GM23248 (cell line): ENCODE measurements around the gene RNU2-1. TPM values are rescaled to one million over a fixed set of nuclear protein-coding genes. Genes with fewer than 3 reads are reported as not detected.
"Not testable (repeated sequence)": the region's sequence is repeated elsewhere in the genome, so short reads cannot be mapped to it uniquely, and the experiment has no call there.

ENCODE experiments used
- DNase-seq: peaks from one replicate; pipeline ENCODE4 v3.0.0-alpha.2; 2015
- H2AFZ ChIP-seq: fragments of 200-600 bp; sonication (generic); 2 replicates; pipeline ENCODE4 v1.6.1; 2016; ENCODE audit warnings: antibody characterized with exemption
- H3F3A ChIP-seq: fragments of 200-600 bp; sonication (generic); 2 replicates; pipeline ENCODE4 v1.6.1; 2016; ENCODE audit warnings: mild to moderate bottlenecking, antibody characterized with exemption, mixed run types; ENCODE audit not compliant: insufficient read depth
- H3K27ac ChIP-seq: fragments of 200-600 bp; sonication (generic); 2 replicates; pipeline ENCODE4 v1.5.1; 2016; ENCODE audit warnings: mild to moderate bottlenecking
- H3K27me3 ChIP-seq: fragments of 200-600 bp; sonication (generic); replicated peaks from 2 replicates; pipeline ENCODE4 v1.6.1; 2016; ENCODE audit warnings: mild to moderate bottlenecking; ENCODE audit not compliant: insufficient read depth
- H3K36me3 ChIP-seq: fragments of 200-600 bp; sonication (generic); 2 replicates; pipeline ENCODE4 v1.6.1; 2016; ENCODE audit warnings: low read depth, mild to moderate bottlenecking
- H3K4me1 ChIP-seq: fragments of 200-600 bp; sonication (generic); 2 replicates; pipeline ENCODE4 v1.6.1; 2016; ENCODE audit warnings: mild to moderate bottlenecking; ENCODE audit not compliant: insufficient read depth
- H3K4me2 ChIP-seq: fragments of 200-600 bp; sonication (generic); one replicate; pipeline ENCODE4 v1.6.1; 2016; ENCODE audit warnings: mild to moderate bottlenecking; ENCODE audit not compliant: unreplicated experiment
- H3K4me3 ChIP-seq: fragments of 200-600 bp; sonication (generic); 2 replicates; pipeline ENCODE4 v1.5.1; 2016; ENCODE audit warnings: mild to moderate bottlenecking
- H3K79me2 ChIP-seq: fragments of 200-600 bp; sonication (generic); 2 replicates; pipeline ENCODE4 v1.6.1; 2016; ENCODE audit warnings: mild to moderate bottlenecking; ENCODE audit not compliant: insufficient read depth
- H3K9ac ChIP-seq: fragments of 200-600 bp; sonication (generic); 2 replicates; pipeline ENCODE4 v1.6.1; 2016; ENCODE audit warnings: mild to moderate bottlenecking
- H3K9me2 ChIP-seq: fragments of 200-600 bp; sonication (generic); 2 replicates; pipeline ENCODE4 v1.6.1; 2016; ENCODE audit warnings: mixed run types, mild to moderate bottlenecking, moderate library complexity; ENCODE audit not compliant: insufficient read depth
- H3K9me3 ChIP-seq: fragments of 200-600 bp; sonication (generic); one replicate; pipeline ENCODE4 v1.6.1; 2017; ENCODE audit warnings: low read depth
- H4K20me1 ChIP-seq: fragments of 200-600 bp; sonication (generic); 2 replicates; pipeline ENCODE4 v1.6.0; 2016; ENCODE audit not compliant: insufficient read depth
- WGBS, 2 experiments: methylation state at CpG; one replicate each; pipeline ENCODE4 v1.1.6; 2015 to 2017; ENCODE audit warnings: low lambda C conversion rate in 2 of 2, low coverage in 1 of 2; ENCODE audit errors: missing lambda C conversion rate in 2 of 2; 5-methylcytosine and 5-hydroxymethylcytosine counted together
- in situ Hi-C: fragments of 300-500 bp; cut with MboI; formaldehyde crosslinking; loops from 2 replicates; pipeline ENCODE4 v1.15.0; 2020
- polyA plus RNA-seq: library from polyadenylated mRNA; unstranded; fragments of >200 nt; fragmentation: Nextera tagmentation; extraction: Ambion mirVana; gene quantifications from 2 replicates; pipeline ENCODE4 v1.2.1, GENCODE V29; 2016
- total RNA-seq: library from RNA; depleted of rRNA; stranded (reverse); fragments of >200 nt; shearing (Covaris generic); gene quantifications from 2 replicates; pipeline ENCODE4 v1.2.3, GENCODE V29; 2014

The RNU2-1 gene
- total and polyA plus RNA-seq, 2 experiments from 2014 or later: 5.0 TPM; not detected in 1

DNA sequence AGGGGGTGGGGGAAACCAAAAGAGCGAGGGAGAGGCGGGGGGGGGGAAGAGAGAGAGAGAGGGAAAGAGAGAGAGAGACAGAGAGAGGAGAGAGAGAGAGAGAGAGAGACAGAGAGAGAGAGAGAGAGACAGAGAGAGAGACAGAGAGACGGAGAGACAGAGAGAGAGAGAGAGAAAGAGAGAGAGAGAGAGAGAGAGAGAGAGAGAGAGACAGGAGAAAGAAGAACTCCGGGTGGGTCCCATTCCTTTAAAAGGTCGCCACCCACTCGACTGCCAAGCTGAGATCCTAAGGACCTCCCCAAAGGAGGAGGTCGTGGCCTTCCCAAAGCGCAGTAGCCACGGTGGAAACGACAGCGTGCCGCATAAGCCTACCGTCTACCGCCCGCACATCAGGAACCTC, 514 bp downstream of the RNU2-1 start:
- H3K9me2 ChIP-seq, H3K79me2 ChIP-seq, H3K36me3 ChIP-seq, in situ Hi-C loops, H4K20me1 ChIP-seq, H2AFZ ChIP-seq, H3K9me3 ChIP-seq, H3K4me2 ChIP-seq, H3K27ac ChIP-seq, H3K27me3 ChIP-seq, DNase-seq, H3K4me3 ChIP-seq, H3K9ac ChIP-seq, H3F3A ChIP-seq, H3K4me1 ChIP-seq: not testable (repeated sequence)
- 2 to 21% methylated on average over 4 to 5 of the region's 15 CpGs for WGBS, 2 experiments

- H3K4me1 ChIP-seq, H3K79me2 ChIP-seq, H3K9me2 ChIP-seq, H3F3A ChIP-seq, in situ Hi-C loops, H4K20me1 ChIP-seq, H3K27me3 ChIP-seq, H3K9me3 ChIP-seq, H3K36me3 ChIP-seq: not testable (repeated sequence)
- H2AFZ ChIP-seq: 0 out of 2 replicates have a peak overlapping the region, but pooled peaks have one; percentile 1
- H3K9ac ChIP-seq: peak overlapping the region; percentile 17
- peak; percentile 40 for DNase-seq
- H3K27ac ChIP-seq: peak overlapping the region; percentile 18
- 72 to 75% methylated on average over 19 to 22 of the region's 24 CpGs for WGBS, 2 experiments
- peak overlapping the region; percentile 45 for H3K4me2 ChIP-seq
- peak overlapping the region; percentile 30 for H3K4me3 ChIP-seq
These were observed 1.6 kb downstream of the RNU2-1 start for GRCh38 chr17:43232021-43232699.

DNA sequence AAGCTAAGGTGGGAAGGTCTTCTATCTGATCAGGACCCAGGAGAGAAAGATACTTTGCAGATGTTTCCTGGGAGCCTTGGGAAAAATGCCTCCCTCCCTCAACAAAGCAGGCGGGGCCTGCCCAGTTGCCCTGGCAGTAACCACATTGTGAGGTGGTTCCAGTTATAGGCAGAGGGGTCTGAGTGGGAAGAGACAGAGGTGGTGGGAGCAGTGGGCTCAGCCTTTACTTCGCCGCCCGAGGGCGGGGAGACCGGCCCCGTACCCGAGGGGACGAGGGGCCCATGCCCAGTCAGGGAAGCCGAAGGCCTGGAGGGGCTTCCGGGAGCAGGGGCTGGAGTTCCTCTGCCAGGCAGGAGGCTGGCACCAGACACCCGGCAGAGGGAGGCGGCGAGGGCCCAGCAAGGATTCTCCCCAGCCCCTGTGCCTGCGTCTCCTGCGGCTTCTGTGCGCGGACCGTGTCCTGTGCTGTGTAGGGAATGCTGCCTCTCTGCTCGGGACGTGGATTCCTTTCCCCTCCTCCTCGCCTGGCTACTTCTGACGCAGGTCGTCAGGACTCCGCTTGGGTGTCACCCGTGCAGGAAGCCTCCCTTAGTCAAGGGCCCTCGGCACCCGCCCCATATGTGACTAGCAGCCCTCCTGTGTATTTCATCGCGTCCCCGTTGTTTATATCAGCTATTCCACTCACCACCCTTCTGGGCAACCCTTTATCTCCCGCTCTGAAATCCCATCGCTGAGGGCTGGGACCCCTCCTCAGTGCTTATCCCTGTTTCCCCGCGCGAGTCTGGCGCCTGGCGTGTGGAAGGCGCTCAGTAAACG, 2.4 kb downstream of the RNU2-1 start:
- 59 to 76% methylated on average over 25 to 26 of the region's 40 CpGs for WGBS, 2 experiments

DNA sequence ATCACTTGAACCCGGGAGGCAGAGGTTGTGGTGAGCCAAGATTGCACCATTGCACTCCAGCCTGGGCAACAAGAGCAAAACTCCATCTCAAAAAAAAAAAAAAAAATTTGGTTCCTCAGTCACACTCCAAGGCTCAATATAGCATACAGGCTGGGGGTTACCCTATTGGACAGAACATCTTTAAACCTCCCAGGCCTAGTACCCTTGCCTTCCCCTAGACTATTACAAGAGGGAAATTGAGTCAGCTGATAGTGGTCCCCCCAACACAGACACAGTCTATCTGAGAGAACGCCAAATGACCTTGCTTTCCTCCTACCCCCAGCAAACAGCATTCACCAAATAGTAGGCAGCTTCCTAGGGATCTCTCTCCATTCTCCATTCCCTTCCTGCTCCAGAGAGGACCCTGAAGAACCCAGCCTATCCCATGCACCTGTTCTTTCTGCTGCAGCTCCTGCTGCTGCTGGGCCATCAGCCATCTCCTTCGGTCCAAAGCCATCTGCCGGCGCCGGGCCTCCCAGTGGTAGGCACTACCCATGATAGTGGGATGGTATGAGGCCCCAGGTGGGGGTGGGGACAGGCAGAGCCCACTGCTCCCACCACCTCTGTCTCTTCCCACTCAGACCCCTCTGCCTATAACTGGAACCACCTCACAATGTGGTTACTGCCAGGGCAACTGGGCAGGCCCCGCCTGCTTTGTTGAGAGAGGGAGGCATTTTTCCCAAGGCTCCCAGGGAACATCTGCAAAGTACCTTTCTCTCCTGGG, 5.6 kb downstream of the RNU2-1 start, which contains the start of gene CCDC200:
TSS of gene CCDC200 (minus strand) at position 604 of the 763 bp plus-strand sequence. CDS start at position 535, 69 bp downstream.
- H3K9ac ChIP-seq, H3K4me3 ChIP-seq, H2AFZ ChIP-seq, H3K4me1 ChIP-seq, H3K27ac ChIP-seq, H3K4me2 ChIP-seq, H3K27me3 ChIP-seq, H3K9me3 ChIP-seq, H4K20me1 ChIP-seq, H3K79me2 ChIP-seq, H3K36me3 ChIP-seq, H3F3A ChIP-seq, DNase-seq, H3K9me2 ChIP-seq, in situ Hi-C loops: not testable (repeated sequence)
- no CpG with 5 or more reads among the region's 7 CpGs for WGBS, 2 experiments

More for the DNA sequence above, 2.4 kb downstream of the RNU2-1 start:
- H3K9me3 ChIP-seq, H3K79me2 ChIP-seq, H4K20me1 ChIP-seq, H3K27me3 ChIP-seq, H3F3A ChIP-seq, H3K4me1 ChIP-seq, in situ Hi-C loops, DNase-seq, H3K9me2 ChIP-seq, H3K36me3 ChIP-seq: not testable (repeated sequence)
- Histone ChIP-seq H3K27ac (peak overlapping the region; percentile 18), H3K9ac (peak overlapping the region; percentile 17), H3K4me2 (peak overlapping the region; percentile 45), H2AFZ (0 out of 2 replicates have a peak overlapping the region, but pooled peaks have one; percentile 1), H3K4me3 (peak overlapping the region; percentile 30)
